ENCODE data around the gene SPEG.
A peak's percentile ranks its signal among the peaks of the same experiment; 100 is the strongest.

SPEG gene

DNA sequence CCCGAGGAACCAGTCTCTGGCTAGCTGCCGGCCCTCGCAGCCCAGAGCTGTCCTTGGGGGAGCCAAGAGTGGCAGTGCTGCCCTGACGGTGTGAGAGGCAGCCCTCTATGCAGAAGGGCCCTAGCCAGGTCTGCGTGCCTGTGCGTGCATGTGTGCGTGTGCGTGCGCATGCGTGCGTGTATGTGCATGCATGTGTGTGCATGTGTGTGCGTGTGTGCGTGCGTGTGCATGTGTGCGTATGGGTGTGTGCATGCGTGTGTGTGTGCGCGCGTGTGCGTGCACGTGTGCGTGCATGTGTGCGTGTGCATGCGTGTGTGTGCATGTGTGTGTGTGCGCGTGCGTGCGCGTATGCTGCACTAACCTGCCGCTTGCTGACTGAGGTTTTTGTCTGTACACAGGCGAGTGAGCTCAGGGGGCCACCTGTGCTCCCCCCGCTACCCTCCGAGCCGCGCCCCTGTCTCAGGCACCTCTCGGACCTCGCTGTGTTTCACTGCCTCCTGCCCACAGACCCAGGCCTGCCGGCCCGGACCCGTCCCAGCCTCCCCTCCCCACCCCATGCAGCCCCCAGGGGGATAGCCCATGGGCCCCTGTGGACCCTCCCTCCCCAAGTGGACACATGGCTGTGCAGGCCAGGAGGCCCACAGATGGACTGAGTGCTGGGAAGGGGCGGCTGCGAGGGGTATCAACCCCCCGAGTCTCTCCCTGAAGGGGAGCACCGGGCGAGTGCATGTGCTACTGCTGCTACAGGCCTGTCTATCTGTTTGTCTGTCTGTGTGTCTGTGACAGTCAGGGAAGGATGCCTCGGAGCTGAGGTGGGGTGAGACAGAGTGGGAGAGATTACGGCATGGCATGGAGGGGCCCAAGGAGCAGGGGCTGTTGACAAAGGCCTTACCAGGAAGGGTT lies 31.3 kb downstream of the SPEG start:
- DNase-seq = no peak

DNA sequence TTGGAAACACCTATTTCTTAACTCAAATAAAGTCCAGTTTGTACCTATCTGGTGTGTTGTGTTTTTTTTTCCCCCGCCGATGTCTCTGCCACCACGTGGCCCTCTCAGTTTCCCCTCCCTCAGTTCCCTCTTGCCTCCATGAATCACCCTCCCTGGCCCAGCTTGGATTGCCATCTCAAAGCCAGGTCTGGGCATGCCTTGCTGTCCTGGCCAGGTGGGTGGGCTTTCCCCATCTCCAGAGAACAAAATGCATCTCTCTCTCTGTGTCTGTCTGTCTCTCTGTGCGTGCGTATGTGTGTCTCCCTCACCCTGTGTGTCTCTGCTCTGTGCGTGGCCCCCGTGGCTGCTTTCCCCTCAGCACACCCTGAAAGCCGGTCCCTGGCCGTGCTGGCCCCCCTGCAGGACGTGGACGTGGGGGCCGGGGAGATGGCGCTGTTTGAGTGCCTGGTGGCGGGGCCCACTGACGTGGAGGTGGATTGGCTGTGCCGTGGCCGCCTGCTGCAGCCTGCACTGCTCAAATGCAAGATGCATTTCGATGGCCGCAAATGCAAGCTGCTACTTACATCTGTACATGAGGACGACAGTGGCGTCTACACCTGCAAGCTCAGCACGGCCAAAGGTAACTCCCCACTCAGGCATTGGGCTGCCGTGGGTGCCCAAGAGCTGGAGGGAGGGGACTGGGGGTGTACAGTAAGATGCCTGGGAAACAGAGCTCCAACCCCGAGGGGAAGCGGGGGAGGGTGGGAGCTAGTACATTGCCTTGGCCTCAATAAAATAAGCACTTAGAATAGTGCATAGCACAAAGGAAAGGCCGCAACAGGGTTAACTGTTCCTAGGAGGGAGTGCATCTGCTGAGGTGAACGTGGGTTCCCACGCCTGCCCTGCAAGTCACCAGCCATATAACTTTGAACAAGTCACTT lies 32.4 kb downstream of the SPEG start:
- no peak for DNase-seq

DNA sequence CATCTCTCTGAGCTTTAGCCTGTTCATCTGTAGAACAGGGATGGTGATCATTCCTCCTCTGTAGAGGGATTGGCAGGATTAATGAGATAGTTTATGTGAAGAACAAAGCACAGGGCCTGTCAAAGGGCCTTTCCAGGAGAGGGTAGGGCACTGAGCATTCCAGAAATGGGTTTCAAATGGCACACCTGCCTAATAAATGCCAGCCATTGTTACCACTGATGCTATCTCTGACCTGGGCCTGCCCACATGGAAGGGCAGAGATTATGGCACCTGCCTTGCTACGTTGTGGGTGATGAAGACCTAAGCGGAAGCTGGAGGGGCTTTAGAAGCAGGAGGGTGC lies 33.1 kb downstream of the SPEG start:
- DNase-seq = no peak

DNA sequence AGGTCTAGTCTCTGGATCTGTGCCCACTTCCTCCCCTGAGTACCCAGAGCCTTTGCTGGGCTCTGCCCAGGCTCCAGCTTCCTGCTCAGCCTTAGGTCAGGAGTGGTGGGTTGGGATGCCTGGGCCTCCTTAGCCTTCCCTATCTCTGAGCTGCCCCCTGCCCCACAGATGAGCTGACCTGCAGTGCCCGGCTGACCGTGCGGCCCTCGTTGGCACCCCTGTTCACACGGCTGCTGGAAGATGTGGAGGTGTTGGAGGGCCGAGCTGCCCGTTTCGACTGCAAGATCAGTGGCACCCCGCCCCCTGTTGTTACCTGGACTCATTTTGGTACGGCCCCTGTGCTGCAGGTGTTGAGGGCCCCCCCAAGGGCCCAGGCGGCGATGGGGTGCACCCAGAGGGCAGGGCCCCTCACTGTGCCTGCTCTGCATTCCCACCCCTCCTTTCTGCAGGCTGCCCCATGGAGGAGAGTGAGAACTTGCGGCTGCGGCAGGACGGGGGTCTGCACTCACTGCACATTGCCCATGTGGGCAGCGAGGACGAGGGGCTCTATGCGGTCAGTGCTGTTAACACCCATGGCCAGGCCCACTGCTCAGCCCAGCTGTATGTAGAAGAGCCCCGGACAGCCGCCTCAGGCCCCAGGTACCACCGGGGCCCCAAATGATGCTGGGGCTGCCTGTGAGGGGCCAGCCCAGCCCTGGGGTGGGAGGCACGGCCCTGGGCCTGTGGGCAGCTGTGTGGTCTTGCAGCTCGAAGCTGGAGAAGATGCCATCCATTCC lies 34.0 kb downstream of the SPEG start:
- no peak for DNase-seq

DNA sequence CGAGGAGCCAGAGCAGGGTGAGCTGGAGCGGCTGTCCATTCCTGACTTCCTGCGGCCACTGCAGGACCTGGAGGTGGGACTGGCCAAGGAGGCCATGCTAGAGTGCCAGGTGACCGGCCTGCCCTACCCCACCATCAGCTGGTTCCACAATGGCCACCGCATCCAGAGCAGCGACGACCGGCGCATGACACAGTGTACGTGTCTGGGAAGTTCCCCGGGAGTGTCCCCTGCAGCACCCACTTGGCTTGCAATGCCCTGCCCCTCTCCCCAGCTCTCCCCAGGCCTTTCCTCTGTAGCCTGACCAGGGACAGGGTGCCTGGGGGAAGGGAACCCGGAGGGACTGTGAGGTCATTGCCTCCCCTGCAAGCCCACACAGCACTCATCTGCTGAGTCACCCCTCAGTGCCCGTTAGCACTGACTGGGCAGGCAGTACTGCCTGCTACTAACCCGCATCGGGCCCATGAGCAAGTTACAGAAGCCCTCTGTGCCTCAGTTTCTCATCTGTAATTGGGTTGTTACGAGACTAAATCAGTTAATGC lies 34.6 kb downstream of the SPEG start:
- no peak for DNase-seq

DNA sequence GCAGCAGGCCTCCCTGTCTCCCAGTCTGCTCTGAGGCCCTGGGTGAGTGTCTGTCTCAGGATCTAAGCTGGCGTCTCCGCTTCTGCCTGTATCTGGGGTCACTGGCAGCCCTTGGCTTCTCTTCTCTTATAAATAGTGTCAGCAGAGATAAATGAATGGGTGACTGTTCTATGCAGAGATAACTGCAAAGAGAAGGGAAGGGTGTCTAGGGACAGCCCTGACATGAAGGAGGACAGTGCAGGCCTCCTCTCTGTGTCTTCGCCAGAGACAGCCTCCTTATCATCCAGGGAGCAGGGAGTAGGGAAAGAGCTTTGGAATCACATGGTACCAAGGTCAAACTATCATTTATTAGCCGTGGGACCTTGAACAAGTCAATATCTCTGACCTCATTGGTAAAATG lies 35.8 kb downstream of the SPEG start:
- DNase-seq = no peak

DNA sequence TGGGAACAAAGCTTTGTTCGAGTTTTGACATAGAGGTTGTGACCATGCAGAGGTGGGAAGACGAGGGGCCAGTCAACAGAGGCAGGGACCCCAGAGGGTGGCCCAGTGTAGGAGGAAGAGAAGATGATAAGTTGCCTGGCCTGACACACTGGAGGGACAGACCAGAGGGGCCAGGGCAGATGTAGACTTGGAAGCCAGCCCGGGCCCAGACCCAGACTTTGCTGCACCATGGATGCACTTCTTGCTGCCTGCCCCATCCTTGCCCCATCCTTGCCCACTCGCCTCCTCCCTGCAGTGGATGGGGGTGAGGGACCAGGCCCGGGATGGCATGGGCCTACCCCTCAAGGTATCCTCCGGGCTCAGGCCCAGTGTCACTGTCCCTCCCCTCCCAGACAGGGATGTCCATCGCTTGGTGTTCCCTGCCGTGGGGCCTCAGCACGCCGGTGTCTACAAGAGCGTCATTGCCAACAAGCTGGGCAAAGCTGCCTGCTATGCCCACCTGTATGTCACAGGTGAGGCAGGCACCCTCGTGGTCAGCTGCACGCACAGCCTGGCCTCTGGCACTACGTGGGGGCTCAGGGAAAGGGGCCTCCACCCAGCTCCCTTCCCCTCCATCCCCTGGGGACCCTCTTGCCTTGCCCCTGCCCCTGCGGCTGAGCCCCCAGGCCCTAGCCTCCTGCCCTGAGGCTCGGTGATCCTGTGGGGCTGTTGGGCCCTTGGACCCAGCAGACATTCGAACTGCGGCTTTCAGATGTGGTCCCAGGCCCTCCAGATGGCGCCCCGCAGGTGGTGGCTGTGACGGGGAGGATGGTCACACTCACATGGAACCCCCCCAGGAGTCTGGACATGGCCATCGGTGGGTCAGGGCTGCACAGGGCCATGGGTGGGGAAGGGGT lies 37.1 kb downstream of the SPEG start:
- no peak for DNase-seq

DNA sequence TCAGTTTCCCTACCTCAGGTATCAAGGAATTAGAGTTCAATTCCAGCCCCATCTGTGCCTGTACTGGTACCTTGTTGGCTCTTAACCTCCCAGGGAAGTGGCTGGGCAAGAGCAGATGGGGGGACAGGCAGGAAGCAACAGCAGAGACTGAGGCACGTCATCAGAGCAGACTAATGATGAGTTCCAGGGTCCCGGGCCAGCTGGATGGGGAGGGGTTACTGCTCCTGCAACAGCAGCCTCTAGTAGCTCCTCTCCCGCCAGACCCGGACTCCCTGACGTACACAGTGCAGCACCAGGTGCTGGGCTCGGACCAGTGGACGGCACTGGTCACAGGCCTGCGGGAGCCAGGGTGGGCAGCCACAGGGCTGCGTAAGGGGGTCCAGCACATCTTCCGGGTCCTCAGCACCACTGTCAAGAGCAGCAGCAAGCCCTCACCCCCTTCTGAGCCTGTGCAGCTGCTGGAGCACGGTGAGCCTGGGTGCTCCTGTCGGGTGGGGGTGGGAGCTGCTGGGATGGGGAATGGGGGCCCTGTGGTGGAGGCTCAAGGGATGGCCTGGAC lies 38.1 kb downstream of the SPEG start:
- no peak for DNase-seq

DNA sequence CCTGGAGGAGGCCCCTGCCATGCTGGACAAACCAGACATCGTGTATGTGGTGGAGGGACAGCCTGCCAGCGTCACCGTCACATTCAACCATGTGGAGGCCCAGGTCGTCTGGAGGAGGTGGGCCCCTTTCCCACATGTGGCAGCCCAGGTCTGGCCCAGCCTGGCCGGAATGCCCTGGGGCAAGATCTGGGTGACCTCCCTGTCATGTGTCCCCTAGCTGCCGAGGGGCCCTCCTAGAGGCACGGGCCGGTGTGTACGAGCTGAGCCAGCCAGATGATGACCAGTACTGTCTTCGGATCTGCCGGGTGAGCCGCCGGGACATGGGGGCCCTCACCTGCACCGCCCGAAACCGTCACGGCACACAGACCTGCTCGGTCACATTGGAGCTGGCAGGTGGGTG lies 38.9 kb downstream of the SPEG start:
- no peak for DNase-seq

DNA sequence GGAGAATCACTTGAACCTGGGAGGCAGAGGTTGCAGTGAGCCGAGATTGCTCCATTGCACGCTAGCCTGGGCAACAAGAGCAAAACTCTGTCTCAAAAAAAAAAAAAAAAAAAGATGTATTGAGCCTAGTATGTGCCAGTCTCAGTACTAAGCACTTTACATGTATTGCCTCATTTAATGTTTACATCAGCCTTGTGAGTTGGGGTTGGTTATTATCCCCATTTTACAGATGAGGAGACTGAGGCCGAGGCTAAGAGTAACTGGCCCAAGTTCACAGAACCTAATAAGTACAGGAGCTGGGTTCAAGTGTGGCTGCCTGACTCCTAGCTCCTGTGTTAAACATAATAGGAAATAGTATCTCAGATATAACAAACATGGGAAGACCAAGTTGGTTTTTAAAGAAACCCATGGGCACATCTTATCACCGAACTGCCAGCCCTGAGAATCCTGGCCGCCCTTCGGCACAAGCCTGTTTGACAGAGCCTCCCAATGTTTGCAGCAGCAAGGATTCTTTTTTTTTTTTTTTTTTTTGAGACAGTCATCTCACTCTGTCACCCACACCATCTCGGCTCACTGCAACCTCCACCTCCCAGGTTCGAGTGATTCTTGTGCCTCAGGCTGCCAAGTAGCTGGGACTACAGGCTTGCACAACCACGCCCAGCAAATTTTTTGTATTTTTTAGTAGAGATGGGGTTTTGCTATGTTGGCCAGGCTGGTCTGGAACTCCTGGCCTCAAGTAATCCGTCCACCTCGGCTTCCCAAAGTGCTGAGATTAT lies 39.8 kb downstream of the SPEG start:
- DNase-seq = no peak

DNA sequence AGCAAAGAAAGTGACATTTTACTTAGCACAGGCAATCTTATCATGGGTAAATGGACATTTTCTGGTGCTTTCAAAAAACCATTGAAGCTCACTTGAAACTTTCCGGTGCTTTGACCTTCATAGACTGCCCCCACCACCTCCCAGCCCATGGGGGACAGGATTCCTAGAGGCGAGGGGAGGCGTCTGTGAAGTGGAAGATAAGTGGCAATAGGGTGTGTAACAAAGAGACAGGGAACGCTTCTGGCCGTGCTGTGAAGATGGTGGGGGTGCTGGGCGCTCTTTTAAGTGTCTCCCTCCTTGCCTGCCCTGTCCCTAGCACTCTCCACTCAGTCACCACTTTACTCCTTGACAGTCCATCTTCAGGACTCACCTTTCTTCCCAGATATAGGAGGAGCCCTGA lies 40.6 kb downstream of the SPEG start:
- DNase-seq = no peak

DNA sequence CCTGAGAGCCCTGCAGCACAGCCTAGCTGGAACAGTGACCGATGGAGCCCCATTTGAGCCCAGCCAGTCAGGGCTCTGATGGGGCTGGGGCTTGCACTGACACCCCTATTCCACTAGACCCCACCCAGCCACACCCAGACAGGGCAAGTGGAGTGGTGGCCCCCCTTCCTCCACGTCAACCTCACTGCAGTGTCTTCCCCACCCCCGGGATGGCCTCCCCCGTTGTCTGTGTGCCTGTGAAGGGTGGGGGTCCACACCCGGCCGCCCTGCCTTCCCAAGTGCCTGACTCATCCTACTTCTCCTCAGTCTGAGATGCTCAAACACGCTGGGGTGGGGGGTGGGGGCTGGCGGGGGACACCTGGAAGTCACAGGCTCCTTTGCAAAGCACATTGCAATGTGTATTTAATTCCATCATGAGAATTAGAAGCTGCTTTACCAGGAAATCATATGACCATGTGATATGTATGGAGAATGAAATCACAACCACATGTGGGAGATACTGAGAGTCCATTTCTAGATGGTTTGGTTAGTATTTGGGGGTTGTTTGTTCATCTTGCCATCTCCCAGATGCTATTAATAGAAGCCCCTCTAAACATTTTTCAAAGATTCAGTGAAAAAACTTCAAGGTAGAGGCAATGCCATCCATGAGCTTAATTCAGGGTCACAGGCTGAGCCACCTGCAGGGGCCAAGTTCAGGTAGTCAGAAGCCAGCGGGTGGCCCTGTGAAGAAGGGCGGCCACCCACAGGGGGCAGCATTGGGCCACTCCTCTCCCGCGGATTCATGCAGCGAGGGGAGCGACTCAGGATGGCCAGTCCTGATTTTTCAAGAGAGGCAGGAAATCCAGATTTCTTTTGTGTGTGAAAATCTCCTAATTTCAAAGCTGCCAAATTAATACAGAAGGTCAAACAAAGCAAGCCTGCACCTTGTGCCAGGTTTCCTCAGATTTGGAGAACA lies 41.3 kb downstream of the SPEG start:
- DNase-seq = peak; percentile 50

DNA sequence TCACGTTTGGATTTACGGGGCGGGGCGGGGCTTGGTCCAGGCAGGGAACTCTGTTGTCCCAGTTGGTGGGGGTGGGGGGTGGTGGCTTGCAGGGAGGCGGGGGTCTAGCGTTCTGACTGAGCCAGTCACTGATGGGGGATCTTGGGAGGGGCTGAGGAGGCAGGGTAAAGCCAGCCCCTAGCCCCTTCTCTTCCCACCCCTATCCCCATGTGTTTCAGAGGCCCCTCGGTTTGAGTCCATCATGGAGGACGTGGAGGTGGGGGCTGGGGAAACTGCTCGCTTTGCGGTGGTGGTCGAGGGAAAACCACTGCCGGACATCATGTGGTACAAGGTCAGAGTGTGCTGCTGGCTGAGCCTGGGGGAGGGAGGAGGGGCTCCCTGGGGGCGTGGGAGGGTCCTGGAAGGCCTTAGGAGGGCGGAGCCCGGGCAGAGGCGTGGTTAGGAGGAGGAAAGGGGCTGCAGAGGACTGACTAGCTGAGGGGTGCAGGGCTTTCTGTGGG lies 42.1 kb downstream of the SPEG start:
- DNase-seq = no peak

DNA sequence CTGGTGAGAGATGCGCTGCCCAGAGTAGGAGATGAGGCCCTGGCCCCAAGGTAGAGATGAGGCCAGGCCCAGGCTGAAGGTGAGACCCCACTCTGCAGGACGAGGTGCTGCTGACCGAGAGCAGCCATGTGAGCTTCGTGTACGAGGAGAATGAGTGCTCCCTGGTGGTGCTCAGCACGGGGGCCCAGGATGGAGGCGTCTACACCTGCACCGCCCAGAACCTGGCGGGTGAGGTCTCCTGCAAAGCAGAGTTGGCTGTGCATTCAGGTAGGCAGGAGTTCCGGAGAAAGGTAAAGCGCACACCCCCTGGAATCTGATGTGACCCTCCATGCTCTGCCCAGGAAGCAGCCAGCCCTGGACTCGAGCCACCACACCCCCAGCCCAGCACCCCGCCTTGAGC lies 42.5 kb downstream of the SPEG start:
- no peak for DNase-seq

DNA sequence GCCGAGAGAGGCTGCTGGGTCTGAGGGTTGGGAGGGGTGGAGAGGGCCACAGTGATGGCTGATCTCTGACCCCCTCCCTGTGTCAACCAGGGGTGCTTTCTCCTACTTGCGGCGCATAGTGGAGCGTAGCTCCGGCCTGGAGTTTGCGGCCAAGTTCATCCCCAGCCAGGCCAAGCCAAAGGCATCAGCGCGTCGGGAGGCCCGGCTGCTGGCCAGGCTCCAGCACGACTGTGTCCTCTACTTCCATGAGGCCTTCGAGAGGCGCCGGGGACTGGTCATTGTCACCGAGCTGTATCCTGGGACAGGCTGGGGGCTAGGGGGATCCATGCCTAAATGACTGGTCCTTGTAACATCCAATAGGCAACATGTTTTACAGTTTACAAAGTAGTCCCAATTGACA lies 43.2 kb downstream of the SPEG start:
- DNase-seq = no peak

DNA sequence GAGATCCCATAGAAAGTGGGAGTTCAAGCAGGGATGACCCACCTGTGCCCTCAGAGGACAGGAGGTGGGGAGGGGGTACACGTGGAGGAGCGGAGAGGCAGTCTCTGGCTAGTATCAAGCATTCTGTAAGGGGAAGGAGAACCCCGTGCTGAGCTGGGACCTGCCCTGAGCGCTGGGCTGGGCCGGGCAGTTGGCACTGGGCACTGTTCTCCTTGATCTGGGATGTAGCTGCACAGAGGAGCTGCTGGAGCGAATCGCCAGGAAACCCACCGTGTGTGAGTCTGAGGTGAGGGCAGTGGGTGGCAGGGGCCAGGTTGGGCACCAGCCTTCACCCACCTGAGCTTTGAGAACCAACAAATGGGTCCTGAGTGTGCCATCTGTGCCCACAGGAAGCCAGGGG lies 44.3 kb downstream of the SPEG start:
- DNase-seq = no peak

DNA sequence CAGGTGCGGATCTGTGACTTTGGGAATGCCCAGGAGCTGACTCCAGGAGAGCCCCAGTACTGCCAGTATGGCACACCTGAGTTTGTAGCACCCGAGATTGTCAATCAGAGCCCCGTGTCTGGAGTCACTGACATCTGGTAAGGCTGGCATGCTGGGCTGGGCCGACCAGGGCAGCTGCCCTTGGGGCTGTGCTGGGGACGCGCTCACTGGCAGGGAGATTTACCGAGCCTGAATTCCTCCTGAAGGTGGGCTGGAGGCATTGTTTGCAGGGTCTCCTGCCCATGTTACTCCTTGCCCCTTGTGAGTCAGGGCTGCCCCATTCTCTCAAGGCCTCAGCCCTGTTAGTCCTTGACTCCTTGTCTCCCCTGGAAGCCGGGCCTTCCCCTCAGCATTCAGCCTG lies 45.4 kb downstream of the SPEG start:
- DNase-seq = no peak

DNA sequence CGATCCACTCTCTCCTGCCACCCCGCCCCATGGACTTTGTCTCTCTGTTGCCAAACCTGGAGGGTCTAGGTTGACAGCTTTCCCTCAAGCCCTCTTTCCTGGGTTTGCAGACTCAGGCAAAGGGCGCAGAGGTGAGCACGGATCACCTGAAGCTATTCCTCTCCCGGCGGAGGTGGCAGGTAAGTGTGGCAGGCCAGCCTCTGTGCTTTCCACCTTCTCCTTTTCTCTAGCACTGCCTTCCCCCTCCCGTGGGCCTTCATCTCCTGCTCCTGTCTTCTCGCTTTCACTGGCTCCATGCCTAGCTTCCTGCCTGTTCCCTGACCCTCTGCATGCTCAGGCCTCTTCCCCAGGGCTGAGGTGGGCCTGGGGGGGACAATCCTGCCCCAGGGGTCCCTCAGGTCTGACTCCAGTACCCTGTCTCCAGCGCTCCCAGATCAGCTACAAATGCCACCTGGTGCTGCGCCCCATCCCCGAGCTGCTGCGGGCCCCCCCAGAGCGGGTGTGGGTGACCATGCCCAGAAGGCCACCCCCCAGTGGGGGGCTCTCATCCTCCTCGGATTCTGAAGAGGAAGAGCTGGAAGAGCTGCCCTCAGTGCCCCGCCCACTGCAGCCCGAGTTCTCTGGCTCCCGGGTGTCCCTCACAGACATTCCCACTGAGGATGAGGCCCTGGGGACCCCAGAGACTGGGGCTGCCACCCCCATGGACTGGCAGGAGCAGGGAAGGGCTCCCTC lies 48.2 kb downstream of the SPEG start:
- DNase-seq = no peak

Data from T-helper 9 cell (primary cell).